NCI-H524 treated with DMSO at 0.1 percent for 48 hours (cell line): Measurements from ENCODE around the gene TMEM198.
A peak's percentile ranks its signal among the peaks of the same experiment; 100 is the strongest.

Source experiments
- DNase-seq: peaks from one replicate; lab custom pipeline; 2025; lab: John Stamatoyannopoulos, UW

Gene TMEM198

GRCh38 chr2:219526320-219527075, 17.3 kb upstream of the TMEM198 start:
- no peak for DNase-seq

GRCh38 chr2:219527076-219527394, 16.8 kb upstream of the TMEM198 start:
- no peak for DNase-seq

- DNase-seq = no peak
These were observed 16.4 kb upstream of the TMEM198 start for GRCh38 chr2:219527472-219527871.

- DNase-seq = peak; percentile 19
These were observed 13.5 kb upstream of the TMEM198 start for GRCh38 chr2:219530048-219530963.

GRCh38 chr2:219531639-219532377, 12.0 kb upstream of the TMEM198 start:
- no peak for DNase-seq

- no peak for DNase-seq
These were observed 11.5 kb upstream of the TMEM198 start for GRCh38 chr2:219532378-219532649.

GRCh38 chr2:219533930-219534661, 9.7 kb upstream of the TMEM198 start:
- DNase-seq = no peak

GRCh38 chr2:219536425-219536824, 7.4 kb upstream of the TMEM198 start:
- no peak for DNase-seq

GRCh38 chr2:219536967-219537366, 6.9 kb upstream of the TMEM198 start:
- no peak for DNase-seq

- DNase-seq = no peak
These were observed 6.0 kb upstream of the TMEM198 start for GRCh38 chr2:219537657-219538488.

- DNase-seq = no peak
These were observed 5.3 kb upstream of the TMEM198 start for GRCh38 chr2:219538504-219538951.

- no peak for DNase-seq
These were observed 4.7 kb upstream of the TMEM198 start for GRCh38 chr2:219538956-219539788.

- DNase-seq = no peak
These were observed 3.7 kb upstream of the TMEM198 start for GRCh38 chr2:219539926-219540678.

GRCh38 chr2:219540784-219541504, 2.9 kb upstream of the TMEM198 start:
- no peak for DNase-seq

GRCh38 chr2:219541611-219542180, 2.1 kb upstream of the TMEM198 start:
- DNase-seq = no peak

GRCh38 chr2:219542931-219543595, 765 bp upstream of the TMEM198 start:
- DNase-seq = no peak

- no peak for DNase-seq
These were observed 739 bp downstream of the TMEM198 start for GRCh38 chr2:219544567-219544966.
